SK-N-SH (cell line): Measurements from ENCODE around the gene DAB2IP. TPM values are rescaled to one million over a fixed set of nuclear protein-coding genes. Genes with fewer than 3 reads are reported as not detected.
A peak's percentile ranks its signal among the peaks of the same experiment; 100 is the strongest.

Experiments used
- CTCF ChIA-PET: fragments of 300-600, 350-600 bp; formaldehyde crosslinking; extraction: SDS; loops from one replicate; lab custom pipeline; 2021; lab: Yijun Ruan, JAX
- POLR2A ChIA-PET: fragments of 350-600 bp; sonication (Branson Sonifier 250); formaldehyde crosslinking; extraction: SDS; loops from one replicate; lab custom pipeline; 2020; ENCODE audit warnings: antibody characterized with exemption, inconsistent platforms; lab: Yijun Ruan, JAX
- DNase-seq: peaks from one replicate; pipeline ENCODE4 v3.0.0; 2012
- H2AFZ ChIP-seq: fragments of 200-600 bp; sonication (generic); 2 replicates; pipeline ENCODE4 v1.8.1; 2016; ENCODE audit warnings: antibody characterized with exemption, mild to moderate bottlenecking, low read depth
- H3F3A ChIP-seq: fragments of 200-600 bp; sonication (generic); replicated peaks from 2 replicates; pipeline ENCODE3; 2016; ENCODE audit warnings: antibody characterized with exemption, mild to moderate bottlenecking; ENCODE audit not compliant: insufficient read depth
- H3K27ac ChIP-seq, 2 experiments: fragments of 200-500 bp in 1 of 2; fragments of 200-600 bp in 1 of 2; sonication (Bioruptor generic) in 1 of 2; sonication (generic), shearing (Covaris generic) in 1 of 2; 2 replicates each; pipeline versions ENCODE4 v1.5.1 to v1.6.1; 2014 to 2016; ENCODE audit warnings: low read depth in 2 of 2, inconsistent platforms in 1 of 2, low read length in 1 of 2, mild to moderate bottlenecking in 1 of 2, mixed read lengths in 1 of 2
- H3K27me3 ChIP-seq: fragments of 200-600 bp; sonication (generic), shearing (Covaris generic); 2 replicates; pipeline ENCODE4 v1.6.1; 2016; ENCODE audit warnings: mixed run types; ENCODE audit not compliant: insufficient read depth
- H3K36me3 ChIP-seq, 2 experiments: fragments of 200-500 bp in 1 of 2; fragments of 200-600 bp in 1 of 2; sonication (Bioruptor generic) in 1 of 2; sonication (generic) in 1 of 2; replicated peaks in 1 of 2; 2 replicates each; pipeline versions ENCODE3 to v1.5.1; 2014 to 2016; ENCODE audit warnings: low read length in 1 of 2, mild to moderate bottlenecking in 1 of 2; ENCODE audit not compliant: insufficient read depth in 2 of 2, control insufficient read depth in 1 of 2
- H3K4me1 ChIP-seq, 2 experiments: fragments of 200-500 bp in 1 of 2; fragments of 200-600 bp in 1 of 2; sonication (Bioruptor generic) in 1 of 2; sonication (generic), shearing (Covaris generic) in 1 of 2; 2 replicates each; pipeline versions ENCODE4 v1.5.1 to v1.6.1; 2014 to 2016; ENCODE audit warnings: low read depth in 1 of 2, low read length in 1 of 2, mixed run types in 1 of 2; ENCODE audit not compliant: insufficient read depth in 2 of 2, control insufficient read depth in 1 of 2
- H3K4me2 ChIP-seq: fragments of 200-600 bp; sonication (generic), shearing (Covaris generic); 2 replicates; pipeline ENCODE4 v1.6.1; 2017; ENCODE audit warnings: mixed run types
- H3K4me3 ChIP-seq, 2 experiments: fragments of 200-500 bp in 1 of 2; fragments of 200-600 bp in 1 of 2; sonication (Bioruptor generic) in 1 of 2; sonication (generic), shearing (Covaris generic) in 1 of 2; 2 replicates each; pipeline versions ENCODE4 v1.5.1 to v1.8.1; 2014 to 2016; ENCODE audit warnings: low read depth in 2 of 2, inconsistent platforms in 1 of 2, low read length in 1 of 2, mild to moderate bottlenecking in 1 of 2, mixed read lengths in 1 of 2, moderate library complexity in 1 of 2
- H3K79me2 ChIP-seq: fragments of 200-600 bp; sonication (generic); 2 replicates; pipeline ENCODE4 v1.8.1; 2017; ENCODE audit warnings: mild to moderate bottlenecking; ENCODE audit not compliant: insufficient read depth
- H3K9ac ChIP-seq: fragments of 200-600 bp; sonication (generic); 2 replicates; pipeline ENCODE4 v1.6.1; 2017; ENCODE audit warnings: mixed run types
- H3K9me2 ChIP-seq: fragments of 200-600 bp; sonication (generic); 2 replicates; pipeline ENCODE4 v1.6.1; 2017; ENCODE audit warnings: mixed run types
- H3K9me3 ChIP-seq: fragments of 200-600 bp; sonication (generic); 2 replicates; pipeline ENCODE4 v1.6.1; 2017; ENCODE audit warnings: mixed run types, mild to moderate bottlenecking, moderate library complexity
- H4K20me1 ChIP-seq: fragments of 200-600 bp; sonication (generic); 2 replicates; pipeline ENCODE4 v1.6.1; 2017; ENCODE audit warnings: mild to moderate bottlenecking, mixed run types; ENCODE audit not compliant: insufficient read depth
- CHD2 ChIP-seq: fragments of 150-350 bp; IDR thresholded peaks from 2 replicates; pipeline ENCODE4 v1.6.1; 2018; ENCODE audit warnings: low read length; ENCODE audit not compliant: partially characterized antibody
- EP300 ChIP-seq, 2 experiments: IDR thresholded peaks; 2 replicates each; pipeline versions ENCODE4 v1.4.0 to v1.6.1; 2012; ENCODE audit warnings: borderline replicate concordance in 1 of 2, low read depth in 1 of 2, low read length in 1 of 2
- EZH2phosphoT487 ChIP-seq: fragments of 200-600 bp; sonication (generic); IDR thresholded peaks from 2 replicates; pipeline ENCODE4 v1.6.1; 2017; ENCODE audit warnings: low read depth, mixed run types, mild to moderate bottlenecking, antibody characterized with exemption, moderate library complexity, borderline replicate concordance
- FOSL2 ChIP-seq: IDR thresholded peaks from 2 replicates; pipeline ENCODE4 v1.4.0; 2012; ENCODE audit warnings: low read depth, mild to moderate bottlenecking, moderate library complexity, borderline replicate concordance
- RCOR1 ChIP-seq: fragments of 150-350 bp; IDR thresholded peaks from 2 replicates; pipeline ENCODE4 v1.6.1; 2017; ENCODE audit warnings: antibody characterized with exemption, low read length
- SIN3A ChIP-seq: IDR thresholded peaks from 2 replicates; pipeline ENCODE4 v1.6.1; 2012; ENCODE audit warnings: low read depth, mild to moderate bottlenecking, low read length, moderate library complexity, borderline replicate concordance
- TCF12 ChIP-seq: IDR thresholded peaks from 2 replicates; pipeline ENCODE4 v1.4.0; 2012
- YY1 ChIP-seq: IDR thresholded peaks from 2 replicates; pipeline ENCODE4 v1.4.0; 2012; ENCODE audit warnings: low read depth, mild to moderate bottlenecking
- WGBS: methylation state at CpG from one replicate; pipeline ENCODE4 v1.1.6; 2017; ENCODE audit warnings: low lambda C conversion rate; 5-methylcytosine and 5-hydroxymethylcytosine counted together
- polyA plus RNA-seq, 3 experiments: library from polyadenylated mRNA; depleted of rRNA; stranded (reverse); fragments of >200 nt; gene quantifications; 2 replicates each; pipeline ENCODE4 v1.2.3, GENCODE V29; 2012
- TF ChIP-seq, protein P1 (sequence below): fragments of 150-350 bp; IDR thresholded peaks from 2 replicates; pipeline ENCODE4 v1.6.1; 2017; ENCODE audit warnings: antibody characterized with exemption, low read length, low read depth, borderline replicate concordance
- TF ChIP-seq, protein P2 (sequence below): IDR thresholded peaks from 2 replicates; pipeline ENCODE4; 2012
- TF ChIP-seq, protein P3 (sequence below): IDR thresholded peaks from 2 replicates; pipeline ENCODE4 v1.4.0; 2012; ENCODE audit warnings: low read depth, borderline replicate concordance
- TF ChIP-seq, protein P4 (sequence below): fragments of 150-350 bp; IDR thresholded peaks from 2 replicates; pipeline ENCODE4 v1.6.1; 2016; ENCODE audit warnings: mild to moderate bottlenecking, low read depth, low read length
- TF ChIP-seq, protein P5 (sequence below): IDR thresholded peaks from 2 replicates; pipeline ENCODE4 v1.4.0; 2012; ENCODE audit warnings: low read depth, borderline replicate concordance

The DAB2IP gene
- polyA plus RNA-seq, 1 of the 3 experiments (the other 2 are of a cell fraction) = 21.4 TPM

DNA sequence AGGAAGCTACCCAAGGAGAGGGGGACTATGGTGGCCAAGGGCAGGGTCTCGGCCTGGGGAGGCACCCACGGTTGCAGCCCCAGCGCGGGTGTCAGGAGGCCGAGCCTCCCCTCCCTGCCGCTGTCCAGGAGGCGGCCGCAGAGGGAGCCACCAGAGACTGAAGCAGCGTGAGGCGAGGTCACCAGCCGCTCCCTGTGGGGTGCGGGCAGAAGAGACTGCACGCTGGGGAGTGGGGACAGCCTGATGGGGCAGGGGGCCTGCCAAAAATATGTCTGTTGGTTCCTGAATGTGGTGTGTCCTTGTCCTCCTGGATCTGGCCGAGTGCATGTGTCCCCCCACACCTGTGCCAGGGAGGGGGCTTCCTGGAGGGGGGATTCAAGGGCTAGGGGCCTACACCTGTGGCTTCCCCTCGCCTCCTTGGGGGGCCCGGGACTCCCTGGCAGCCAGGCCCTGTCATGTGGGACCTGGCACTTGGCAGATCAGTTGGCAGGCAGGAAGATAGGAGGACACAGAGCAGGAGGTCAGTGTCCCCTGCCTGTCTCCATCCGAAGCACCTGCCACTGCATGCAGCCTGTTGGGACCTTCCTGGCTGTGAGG, 131.2 kb downstream of the DAB2IP start:
- Histone ChIP-seq H3K27me3 (no peaks in the 10 kb centered on the region), H4K20me1 (no peaks in the 10 kb centered on the region), H3K9me2 (no peaks in the 10 kb centered on the region), H2AFZ (no peak overlapping the region), H3K9ac (no peak overlapping the region), H3K9me3 (0 out of 2 replicates have a peak, but pooled peaks cover 2% of the 10 kb centered on the region), H3K4me3 (no peak overlapping the region), H3K79me2 (no peaks in the 10 kb centered on the region; the same call in none of the 2 replicates), H3K4me1 (peaks cover 0 to 18% of the 10 kb centered on the region in 2 experiments; a peak in 2 of 4 replicates), H3F3A (peaks cover 4% of the 10 kb centered on the region), H3K4me2 (no peak overlapping the region), H3K27ac (peak overlapping the region in 1 of 2 experiments; percentile 28; a peak in 1 of 4 replicates), H3K36me3 (peaks cover 19 to 51% of the 10 kb centered on the region in 2 experiments)
- ChIA-PET CTCF (interaction anchor here (1.1 kb wide), 1 partner anchor 87 kb away, joined by 6 read pairs; no protein-coding TSS in a partner anchor), POLR2A (no interaction called here)
- DNase-seq = no peak
- no CpG with 5 or more reads among the region's 17 CpGs for WGBS
- TF ChIP-seq EZH2phosphoT487 (no peak), RCOR1 (no peak), TCF12 (no peak), SIN3A (no peak), FOSL2 (no peak), YY1 (no peak), EP300 (IDR thresholded peaks at IDR 0.05; ENCODE audit: borderline replicate concordance in 1 of 2, low read depth in 1 of 2, low read length in 1 of 2) (no peak), CHD2 (no peak)
- TF ChIP-seq, protein P1, sequence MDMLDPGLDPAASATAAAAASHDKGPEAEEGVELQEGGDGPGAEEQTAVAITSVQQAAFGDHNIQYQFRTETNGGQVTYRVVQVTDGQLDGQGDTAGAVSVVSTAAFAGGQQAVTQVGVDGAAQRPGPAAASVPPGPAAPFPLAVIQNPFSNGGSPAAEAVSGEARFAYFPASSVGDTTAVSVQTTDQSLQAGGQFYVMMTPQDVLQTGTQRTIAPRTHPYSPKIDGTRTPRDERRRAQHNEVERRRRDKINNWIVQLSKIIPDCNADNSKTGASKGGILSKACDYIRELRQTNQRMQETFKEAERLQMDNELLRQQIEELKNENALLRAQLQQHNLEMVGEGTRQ = no peak
- TF ChIP-seq, protein P2, sequence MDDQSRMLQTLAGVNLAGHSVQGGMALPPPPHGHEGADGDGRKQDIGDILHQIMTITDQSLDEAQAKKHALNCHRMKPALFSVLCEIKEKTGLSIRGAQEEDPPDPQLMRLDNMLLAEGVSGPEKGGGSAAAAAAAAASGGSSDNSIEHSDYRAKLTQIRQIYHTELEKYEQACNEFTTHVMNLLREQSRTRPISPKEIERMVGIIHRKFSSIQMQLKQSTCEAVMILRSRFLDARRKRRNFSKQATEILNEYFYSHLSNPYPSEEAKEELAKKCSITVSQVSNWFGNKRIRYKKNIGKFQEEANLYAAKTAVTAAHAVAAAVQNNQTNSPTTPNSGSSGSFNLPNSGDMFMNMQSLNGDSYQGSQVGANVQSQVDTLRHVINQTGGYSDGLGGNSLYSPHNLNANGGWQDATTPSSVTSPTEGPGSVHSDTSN = no peak
- TF ChIP-seq, protein P3, sequence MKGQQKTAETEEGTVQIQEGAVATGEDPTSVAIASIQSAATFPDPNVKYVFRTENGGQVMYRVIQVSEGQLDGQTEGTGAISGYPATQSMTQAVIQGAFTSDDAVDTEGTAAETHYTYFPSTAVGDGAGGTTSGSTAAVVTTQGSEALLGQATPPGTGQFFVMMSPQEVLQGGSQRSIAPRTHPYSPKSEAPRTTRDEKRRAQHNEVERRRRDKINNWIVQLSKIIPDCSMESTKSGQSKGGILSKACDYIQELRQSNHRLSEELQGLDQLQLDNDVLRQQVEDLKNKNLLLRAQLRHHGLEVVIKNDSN = no peak
- TF ChIP-seq, protein P4, sequence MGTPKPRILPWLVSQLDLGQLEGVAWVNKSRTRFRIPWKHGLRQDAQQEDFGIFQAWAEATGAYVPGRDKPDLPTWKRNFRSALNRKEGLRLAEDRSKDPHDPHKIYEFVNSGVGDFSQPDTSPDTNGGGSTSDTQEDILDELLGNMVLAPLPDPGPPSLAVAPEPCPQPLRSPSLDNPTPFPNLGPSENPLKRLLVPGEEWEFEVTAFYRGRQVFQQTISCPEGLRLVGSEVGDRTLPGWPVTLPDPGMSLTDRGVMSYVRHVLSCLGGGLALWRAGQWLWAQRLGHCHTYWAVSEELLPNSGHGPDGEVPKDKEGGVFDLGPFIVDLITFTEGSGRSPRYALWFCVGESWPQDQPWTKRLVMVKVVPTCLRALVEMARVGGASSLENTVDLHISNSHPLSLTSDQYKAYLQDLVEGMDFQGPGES = no peak
- TF ChIP-seq, protein P5, sequence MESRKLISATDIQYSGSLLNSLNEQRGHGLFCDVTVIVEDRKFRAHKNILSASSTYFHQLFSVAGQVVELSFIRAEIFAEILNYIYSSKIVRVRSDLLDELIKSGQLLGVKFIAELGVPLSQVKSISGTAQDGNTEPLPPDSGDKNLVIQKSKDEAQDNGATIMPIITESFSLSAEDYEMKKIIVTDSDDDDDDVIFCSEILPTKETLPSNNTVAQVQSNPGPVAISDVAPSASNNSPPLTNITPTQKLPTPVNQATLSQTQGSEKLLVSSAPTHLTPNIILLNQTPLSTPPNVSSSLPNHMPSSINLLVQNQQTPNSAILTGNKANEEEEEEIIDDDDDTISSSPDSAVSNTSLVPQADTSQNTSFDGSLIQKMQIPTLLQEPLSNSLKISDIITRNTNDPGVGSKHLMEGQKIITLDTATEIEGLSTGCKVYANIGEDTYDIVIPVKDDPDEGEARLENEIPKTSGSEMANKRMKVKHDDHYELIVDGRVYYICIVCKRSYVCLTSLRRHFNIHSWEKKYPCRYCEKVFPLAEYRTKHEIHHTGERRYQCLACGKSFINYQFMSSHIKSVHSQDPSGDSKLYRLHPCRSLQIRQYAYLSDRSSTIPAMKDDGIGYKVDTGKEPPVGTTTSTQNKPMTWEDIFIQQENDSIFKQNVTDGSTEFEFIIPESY = no peak
